ENCODE measurements around the gene ZNF33A.

DNA sequence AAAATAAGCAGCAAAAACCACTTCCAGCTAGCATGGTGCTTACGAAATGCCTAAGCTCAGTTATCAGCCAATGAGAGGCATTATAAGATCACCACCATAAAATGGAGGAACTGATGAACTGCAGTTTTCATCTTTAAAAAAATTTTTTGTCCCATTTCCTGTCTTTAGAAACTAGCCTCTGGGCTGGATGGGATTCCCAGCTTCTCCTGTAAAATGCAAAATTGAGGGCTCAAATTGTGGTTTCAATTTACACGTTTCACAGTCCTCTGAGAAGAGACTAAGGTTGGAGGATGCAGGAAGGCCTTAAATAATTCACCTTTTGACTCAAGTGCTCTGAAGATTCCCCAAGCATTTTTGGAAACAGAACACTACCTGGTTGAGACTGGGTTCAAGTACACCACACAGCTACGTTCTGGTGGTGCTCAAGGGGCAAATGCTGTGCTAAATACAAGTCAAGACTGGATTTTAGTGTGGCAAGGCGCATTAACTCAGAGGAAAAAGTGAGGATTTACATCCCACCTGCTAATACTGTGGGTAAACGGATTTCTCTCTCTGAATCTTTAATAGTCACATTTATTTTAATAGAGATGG lies 35.0 kb upstream of the ZNF33A start:
- no peak for TF ChIP-seq ATF7 (IDR thresholded peaks at IDR 0.05; ENCODE audit: low read depth)
- TF ChIP-seq EP300 (IDR thresholded peaks at IDR 0.05; ENCODE audit: borderline replicate concordance in 1 of 2, control insufficient read depth in 1 of 2, low read depth in 2 of 2, low read length in 2 of 2), result no peak
- TF ChIP-seq E2F8 (IDR thresholded peaks at IDR 0.05; ENCODE audit: low read depth, partially characterized antibody), result no peak
- no peak for TF ChIP-seq ZNF274 (IDR thresholded peaks at IDR 0.05; ENCODE audit: insufficient read depth, insufficient read length)
- no peak for TF ChIP-seq ESRRA (IDR thresholded peaks at IDR 0.05; ENCODE audit: low read length)
- no peak for TF ChIP-seq CTCF (IDR thresholded peaks at IDR 0.05 in 2 of 3, conservative IDR thresholded peaks at IDR 0.05 in 1 of 3; ENCODE audit: control insufficient read depth in 2 of 3, extremely low read depth in 1 of 3, insufficient read depth in 1 of 3, low read depth in 3 of 3, low read length in 3 of 3)
- TF ChIP-seq POLR2A (IDR thresholded peaks at IDR 0.05; ENCODE audit: low read depth, low read length), result no peak
- no peak for TF ChIP-seq MXI1 (IDR thresholded peaks at IDR 0.05; ENCODE audit: low read depth, low read length)
- no peak for TF ChIP-seq BRCA1 (IDR thresholded peaks at IDR 0.05; ENCODE audit: low read depth, low read length)
